Measurements from ENCODE around the gene ATG4B. TPM values are rescaled to one million over a fixed set of nuclear protein-coding genes. Genes with fewer than 3 reads are reported as not detected.

The ATG4B gene
- total and polyA plus RNA-seq, 4 donors = 53.8 to 124 (median 74.1) TPM

DNA sequence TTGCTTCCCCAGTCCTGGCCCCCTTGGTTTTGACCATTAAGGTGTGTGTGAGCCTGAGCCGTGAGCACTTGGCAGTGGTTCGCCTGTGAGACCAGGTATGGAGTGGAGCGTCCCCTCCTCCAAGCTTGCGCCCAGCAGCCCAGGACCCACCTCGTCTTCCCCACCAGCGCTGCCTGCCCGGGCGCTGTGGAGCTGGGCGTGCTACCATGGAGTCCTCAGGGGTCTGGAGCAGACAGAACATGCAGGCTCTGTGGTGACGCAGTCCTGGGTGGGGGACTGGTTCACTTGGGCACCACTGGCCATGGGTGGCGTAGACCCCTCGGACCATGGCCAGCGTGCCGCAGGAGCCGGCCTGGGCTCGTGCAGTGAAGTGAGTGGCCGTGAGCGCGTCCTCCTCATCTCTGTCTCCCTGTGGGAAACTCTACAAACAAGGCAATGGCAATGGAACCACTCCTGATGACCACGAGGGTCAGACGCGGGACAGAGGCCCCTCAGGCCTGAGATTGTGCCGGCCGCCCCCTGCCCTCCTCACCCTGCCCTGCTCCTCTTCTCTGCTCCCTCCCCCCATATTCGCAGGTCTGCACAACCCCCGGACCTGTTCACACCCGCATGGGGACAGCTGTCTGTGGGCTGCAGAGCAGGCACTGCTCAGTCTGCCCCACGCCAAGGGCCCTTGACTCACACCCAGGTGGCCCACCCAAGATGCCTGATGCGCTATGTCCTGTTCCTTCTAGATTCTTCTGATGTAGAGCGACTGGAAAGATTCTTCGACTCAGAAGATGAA is 34.2 kb downstream of the ATG4B start:
- Histone ChIP-seq H3K4me3 (ENCODE audit: low read depth, low read length) (no peak overlapping the region), H3K27me3 (ENCODE audit: control insufficient read depth, insufficient read depth, low read length) (no peaks in the 10 kb centered on the region), H3K9me3 (ENCODE audit: control insufficient read depth, insufficient read depth, low read length) (no peaks in the 10 kb centered on the region), H3K4me1 (ENCODE audit: control insufficient read depth, insufficient read depth, low read length) (peaks cover 11% of the 10 kb centered on the region), H3K27ac (ENCODE audit: low read depth, low read length) (no peak overlapping the region), H3K36me3 (ENCODE audit: control insufficient read depth, insufficient read depth, low read length) (peaks cover 98% of the 10 kb centered on the region)
- 94% methylated on average over 28 of the region's 31 CpGs for WGBS (ENCODE audit: insufficient coverage)
- DNase-seq (ENCODE audit: low read depth in 4 of 6, low spot score in 6 of 6) = no peak

DNA sequence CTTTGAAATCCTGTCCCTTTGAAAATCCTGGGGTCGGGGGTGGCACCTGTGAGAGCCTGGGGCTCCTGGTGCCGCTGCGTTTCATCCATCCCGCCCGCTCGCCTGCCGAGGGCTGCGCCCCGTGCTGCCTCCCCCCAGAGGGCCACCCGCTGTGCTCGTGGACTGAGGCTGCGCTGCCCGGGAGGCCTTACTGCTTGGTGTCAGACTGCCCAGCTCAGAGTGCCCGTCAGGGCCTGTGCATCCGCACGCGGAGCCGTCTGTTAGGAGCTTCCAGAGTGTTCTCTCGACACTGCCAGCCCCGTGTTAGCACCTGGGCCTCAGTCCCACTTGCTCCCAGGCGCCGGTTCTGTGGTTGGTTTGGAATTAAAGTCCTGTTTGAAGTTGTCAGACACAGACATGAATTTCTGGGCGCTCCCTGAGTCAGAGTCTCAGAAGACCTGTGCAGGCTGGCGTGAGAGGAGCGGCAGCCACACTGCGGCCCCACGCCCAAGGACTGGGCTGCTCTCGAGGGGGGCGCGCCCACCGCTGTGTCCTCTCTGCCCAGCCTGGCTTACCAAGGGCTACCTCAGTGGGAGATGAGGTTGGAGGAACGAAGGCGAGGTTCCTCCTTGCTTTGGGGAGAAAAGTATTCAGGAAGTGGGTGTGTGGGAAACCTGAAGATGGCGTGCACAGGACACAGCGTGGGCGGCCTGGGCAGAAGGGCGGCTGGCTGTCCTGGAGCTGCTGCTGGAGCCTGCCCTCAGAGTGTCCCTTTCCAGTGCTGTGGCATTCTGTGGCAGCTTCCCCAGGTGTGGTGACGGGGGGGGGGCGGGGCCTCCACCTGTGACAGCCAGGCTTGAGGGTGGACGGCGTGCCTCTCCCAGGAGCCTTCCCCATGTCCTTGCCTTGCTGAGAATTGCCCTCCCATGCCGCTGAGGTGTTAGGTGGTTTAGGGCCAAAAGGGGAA is 35.0 kb downstream of the ATG4B start:
- H3K4me3 ChIP-seq (ENCODE audit: low read depth, low read length) = no peak overlapping the region
- DNase-seq (ENCODE audit: low read depth in 4 of 6, low spot score in 6 of 6) = no peak
- 93% methylated on average over 42 of the region's 42 CpGs for WGBS (ENCODE audit: insufficient coverage)
- no peak overlapping the region for H3K27ac ChIP-seq (ENCODE audit: low read depth, low read length)
- no peaks in the 10 kb centered on the region for H3K9me3 ChIP-seq (ENCODE audit: control insufficient read depth, insufficient read depth, low read length)
- H3K4me1 ChIP-seq (ENCODE audit: control insufficient read depth, insufficient read depth, low read length) = peaks cover 7% of the 10 kb centered on the region
- H3K27me3 ChIP-seq (ENCODE audit: control insufficient read depth, insufficient read depth, low read length) = no peaks in the 10 kb centered on the region
- H3K36me3 ChIP-seq (ENCODE audit: control insufficient read depth, insufficient read depth, low read length) = peaks cover 100% of the 10 kb centered on the region

DNA sequence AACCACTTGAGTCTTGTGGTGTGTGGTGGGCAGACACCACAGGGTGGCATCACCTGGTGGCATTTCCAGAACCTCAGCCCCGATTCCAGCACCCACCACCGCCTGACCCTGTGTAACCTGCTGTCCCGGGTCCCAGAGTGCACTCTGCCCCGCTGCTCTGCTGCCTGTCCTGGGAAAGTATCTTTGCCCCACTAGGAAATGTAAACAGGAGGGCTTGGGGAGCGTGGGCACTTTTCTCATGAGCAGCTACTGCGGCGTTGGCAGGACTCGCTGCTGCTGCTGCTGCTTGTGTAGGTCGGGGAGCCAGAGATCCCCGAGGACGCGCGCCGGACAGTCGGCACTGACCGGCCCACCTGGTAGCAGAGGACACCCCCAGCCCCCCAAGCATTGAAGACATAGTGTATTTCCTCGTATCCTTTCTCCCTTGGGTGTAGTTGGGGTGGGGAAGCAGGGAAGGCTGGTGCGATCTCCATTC is 35.7 kb downstream of the ATG4B start:
- H3K36me3 ChIP-seq (ENCODE audit: control insufficient read depth, insufficient read depth, low read length) = peaks cover 100% of the 10 kb centered on the region
- H3K4me1 ChIP-seq (ENCODE audit: control insufficient read depth, insufficient read depth, low read length) = peaks cover 7% of the 10 kb centered on the region
- no peaks in the 10 kb centered on the region for H3K9me3 ChIP-seq (ENCODE audit: control insufficient read depth, insufficient read depth, low read length)
- DNase-seq (ENCODE audit: low read depth in 4 of 6, low spot score in 6 of 6) = no peak
- H3K4me3 ChIP-seq (ENCODE audit: low read depth, low read length) = no peak overlapping the region
- 80% methylated on average over 8 of the region's 18 CpGs for WGBS (ENCODE audit: insufficient coverage)
- no peaks in the 10 kb centered on the region for H3K27me3 ChIP-seq (ENCODE audit: control insufficient read depth, insufficient read depth, low read length)
- no peak overlapping the region for H3K27ac ChIP-seq (ENCODE audit: low read depth, low read length)

DNA sequence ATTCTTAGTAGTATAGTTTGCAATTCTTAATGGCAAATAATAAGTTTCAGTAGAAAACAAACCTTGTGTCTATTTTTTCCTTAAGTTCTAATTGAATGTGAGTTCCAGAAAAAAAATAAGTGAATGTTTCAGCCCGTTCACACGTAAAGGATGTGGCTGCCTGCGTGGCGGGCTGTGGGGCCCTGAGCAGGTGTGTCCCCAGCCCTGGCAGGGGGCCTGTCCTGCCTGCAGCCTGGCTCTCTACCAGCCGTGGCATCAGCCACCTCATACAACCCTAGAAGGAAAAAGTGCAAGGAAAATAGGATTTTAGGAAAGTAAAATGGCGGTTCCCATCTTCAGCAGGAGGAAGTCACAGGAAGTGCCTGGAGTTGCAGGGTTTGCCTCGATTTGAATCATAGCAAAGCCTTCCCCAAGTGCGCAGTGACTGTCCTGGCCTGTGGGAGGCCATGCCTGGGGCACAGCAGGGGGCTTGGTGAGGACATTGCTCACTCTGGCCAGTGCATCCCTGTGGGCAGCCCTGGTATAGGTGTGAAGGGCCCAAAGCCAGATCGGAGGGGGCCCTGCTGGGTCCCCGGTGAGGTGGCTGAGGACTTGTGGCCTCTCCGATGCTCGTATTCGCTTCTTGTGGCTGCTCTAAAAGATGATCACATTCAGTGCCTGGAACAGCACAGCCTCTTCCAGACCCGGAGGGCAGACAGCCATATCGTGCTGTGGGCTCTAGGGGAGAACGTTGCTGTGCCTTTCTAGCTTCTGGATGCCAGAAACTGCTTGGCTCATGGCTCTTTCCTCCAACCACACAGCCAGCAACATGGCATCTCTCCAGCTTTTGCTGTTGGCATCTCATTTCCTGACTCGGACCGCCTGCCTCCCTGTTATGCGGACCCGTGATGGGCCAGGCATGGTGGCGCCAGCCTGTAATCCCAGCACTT is 36.6 kb downstream of the ATG4B start:
- Histone ChIP-seq H3K27me3 (ENCODE audit: control insufficient read depth, insufficient read depth, low read length) (no peaks in the 10 kb centered on the region), H3K27ac (ENCODE audit: low read depth, low read length) (no peak overlapping the region), H3K36me3 (ENCODE audit: control insufficient read depth, insufficient read depth, low read length) (peaks cover 100% of the 10 kb centered on the region), H3K4me3 (ENCODE audit: low read depth, low read length) (no peak overlapping the region), H3K9me3 (ENCODE audit: control insufficient read depth, insufficient read depth, low read length) (no peaks in the 10 kb centered on the region), H3K4me1 (ENCODE audit: control insufficient read depth, insufficient read depth, low read length) (peaks cover 7% of the 10 kb centered on the region)
- DNase-seq (ENCODE audit: low read depth in 4 of 6, low spot score in 6 of 6) = peak in 2 of 6 donors; percentile 57 to 61
- 72% methylated on average over 19 of the region's 21 CpGs for WGBS (ENCODE audit: insufficient coverage)

DNA sequence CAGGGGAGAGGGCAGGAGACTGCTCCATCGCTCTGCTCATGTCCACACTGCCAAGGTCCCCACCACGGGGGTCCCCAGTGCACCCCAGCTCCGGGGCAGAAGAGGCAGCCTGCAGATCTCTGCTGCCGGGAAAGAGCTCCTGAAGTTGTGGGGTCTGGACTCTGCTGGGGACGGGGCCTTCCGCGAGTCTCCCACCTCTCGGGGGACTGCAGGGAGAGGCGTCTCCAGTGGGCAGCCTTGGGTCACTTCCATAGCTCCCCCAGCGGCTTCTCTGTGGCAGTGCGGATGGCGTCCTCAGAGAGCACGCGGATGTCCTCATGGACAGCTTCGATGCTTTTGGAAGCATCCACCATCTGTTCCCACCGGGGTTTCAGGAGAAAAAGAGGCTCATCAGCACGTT is 38.4 kb downstream of the ATG4B start:
- no peaks in the 10 kb centered on the region for H3K27me3 ChIP-seq (ENCODE audit: control insufficient read depth, insufficient read depth, low read length)
- peaks cover 96% of the 10 kb centered on the region for H3K36me3 ChIP-seq (ENCODE audit: control insufficient read depth, insufficient read depth, low read length)
- WGBS (ENCODE audit: insufficient coverage) = 89% methylated on average over 17 of the region's 17 CpGs
- DNase-seq (ENCODE audit: low read depth in 4 of 6, low spot score in 6 of 6) = no peak
- no peaks in the 10 kb centered on the region for H3K9me3 ChIP-seq (ENCODE audit: control insufficient read depth, insufficient read depth, low read length)
- no peak overlapping the region for H3K27ac ChIP-seq (ENCODE audit: low read depth, low read length)
- peaks cover 7% of the 10 kb centered on the region for H3K4me1 ChIP-seq (ENCODE audit: control insufficient read depth, insufficient read depth, low read length)
- no peak overlapping the region for H3K4me3 ChIP-seq (ENCODE audit: low read depth, low read length)

DNA sequence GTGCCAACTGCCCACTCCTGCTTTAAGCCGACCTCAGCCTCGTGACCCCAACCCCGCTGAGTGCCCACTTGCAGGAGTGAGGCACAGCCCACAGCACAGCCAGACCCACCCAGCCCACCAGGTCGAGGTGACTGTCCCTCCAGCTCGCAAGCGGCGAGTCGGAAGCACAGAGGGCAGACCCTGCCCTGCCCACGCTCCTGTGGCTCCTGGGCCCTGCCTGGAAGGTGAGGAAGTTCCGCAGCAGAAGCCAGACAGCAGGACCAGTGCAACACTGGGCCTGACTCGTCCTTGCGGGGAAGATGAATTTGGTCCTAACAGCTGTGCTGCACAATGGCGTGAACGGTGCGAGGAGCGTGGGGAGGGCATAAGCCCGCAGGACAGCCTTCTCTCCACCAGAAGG is 39.2 kb downstream of the ATG4B start:
- no peaks in the 10 kb centered on the region for H3K27me3 ChIP-seq (ENCODE audit: control insufficient read depth, insufficient read depth, low read length)
- no peak for DNase-seq (ENCODE audit: low read depth in 4 of 6, low spot score in 6 of 6)
- no peaks in the 10 kb centered on the region for H3K9me3 ChIP-seq (ENCODE audit: control insufficient read depth, insufficient read depth, low read length)
- peaks cover 94% of the 10 kb centered on the region for H3K36me3 ChIP-seq (ENCODE audit: control insufficient read depth, insufficient read depth, low read length)
- peaks cover 7% of the 10 kb centered on the region for H3K4me1 ChIP-seq (ENCODE audit: control insufficient read depth, insufficient read depth, low read length)
- H3K27ac ChIP-seq (ENCODE audit: low read depth, low read length) = no peak overlapping the region
- WGBS (ENCODE audit: insufficient coverage) = 89% methylated on average over 17 of the region's 17 CpGs
- H3K4me3 ChIP-seq (ENCODE audit: low read depth, low read length) = no peak overlapping the region

DNA sequence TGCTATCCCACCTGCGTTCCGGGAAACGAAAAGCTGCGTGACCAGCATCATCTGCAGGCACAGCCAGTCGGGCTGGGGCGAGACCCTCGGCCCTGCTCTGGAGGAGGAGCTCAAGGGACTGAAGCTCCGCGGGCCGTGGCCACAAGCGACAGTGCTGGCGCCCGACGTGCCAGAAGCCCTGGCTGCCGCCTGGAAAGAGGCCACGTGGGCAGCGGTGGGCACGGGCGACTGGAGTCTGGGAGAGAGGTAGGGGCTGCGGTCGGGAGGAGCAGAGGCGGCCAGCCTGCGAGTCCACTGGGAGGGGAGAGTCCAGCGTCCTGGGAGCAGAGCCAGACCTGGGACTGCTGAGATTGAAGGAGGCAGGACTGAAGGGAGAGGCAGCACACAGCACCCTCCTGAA is 39.9 kb downstream of the ATG4B start:
- Histone ChIP-seq H3K27ac (ENCODE audit: low read depth, low read length) (no peak overlapping the region), H3K27me3 (ENCODE audit: control insufficient read depth, insufficient read depth, low read length) (no peaks in the 10 kb centered on the region), H3K9me3 (ENCODE audit: control insufficient read depth, insufficient read depth, low read length) (no peaks in the 10 kb centered on the region), H3K4me1 (ENCODE audit: control insufficient read depth, insufficient read depth, low read length) (peaks cover 7% of the 10 kb centered on the region), H3K4me3 (ENCODE audit: low read depth, low read length) (no peak overlapping the region), H3K36me3 (ENCODE audit: control insufficient read depth, insufficient read depth, low read length) (peaks cover 92% of the 10 kb centered on the region)
- 86% methylated on average over 24 of the region's 24 CpGs for WGBS (ENCODE audit: insufficient coverage)
- DNase-seq (ENCODE audit: low read depth in 4 of 6, low spot score in 6 of 6) = no peak

DNA sequence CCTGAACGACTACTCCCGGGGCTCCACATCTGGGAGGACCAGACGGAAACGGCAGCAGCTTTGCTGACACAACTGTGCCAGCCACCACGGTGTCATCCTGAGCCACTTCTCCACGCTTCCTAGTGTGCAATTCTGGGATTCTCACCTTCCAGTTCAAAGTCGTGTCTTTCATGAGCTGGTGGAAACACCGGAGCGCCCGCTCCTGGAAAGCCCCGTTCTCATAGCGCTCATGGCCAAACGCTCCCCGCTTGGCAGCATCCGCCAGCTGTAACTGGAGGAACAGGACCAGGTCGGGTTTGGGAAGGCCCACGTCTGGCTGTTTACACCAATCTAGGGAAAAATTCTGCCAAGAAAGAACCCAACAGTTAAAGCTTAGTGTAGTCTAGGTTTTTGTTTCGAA is 40.8 kb downstream of the ATG4B start:
- no peak overlapping the region for H3K4me3 ChIP-seq (ENCODE audit: low read depth, low read length)
- peaks cover 89% of the 10 kb centered on the region for H3K36me3 ChIP-seq (ENCODE audit: control insufficient read depth, insufficient read depth, low read length)
- H3K4me1 ChIP-seq (ENCODE audit: control insufficient read depth, insufficient read depth, low read length) = peaks cover 7% of the 10 kb centered on the region
- H3K27ac ChIP-seq (ENCODE audit: low read depth, low read length) = no peak overlapping the region
- no peaks in the 10 kb centered on the region for H3K9me3 ChIP-seq (ENCODE audit: control insufficient read depth, insufficient read depth, low read length)
- 94% methylated on average over 18 of the region's 18 CpGs for whole genome bisulfite sequencing (ENCODE audit: insufficient coverage)
- H3K27me3 ChIP-seq (ENCODE audit: control insufficient read depth, insufficient read depth, low read length) = no peaks in the 10 kb centered on the region
- no peak for DNase-seq (ENCODE audit: low read depth in 4 of 6, low spot score in 6 of 6)

Data from spinal cord (tissue), 10 donors.